Measurements from ENCODE around the gene OR7A17. TPM values are rescaled to one million over a fixed set of nuclear protein-coding genes. Genes with fewer than 3 reads are reported as not detected.

The OR7A17 gene
- total and polyA plus RNA-seq, 2 of the 8 experiments (the other 6 are each of a cell fraction or from before 2014, with no cell fraction given) = not detected

Small RNAs within 50 kb of the gene (small RNA-seq; reads per million reads assigned to genes)
- not detected for gene OR7A18P (ENCODE audit: insufficient read depth)

Other genes starting within 250 kb of the OR7A17 start
- not detected in 2 replicates for gene ADGRE3, start 211.3 kb downstream of the OR7A17 start, total RNA-seq (2021; fragmentation: NEBNext Ultra II Directional; extraction: Animal tissue kit (Norgen Biotek cat#: 25700))
- not detected in 2 replicates for gene ADGRE3, start 211.3 kb downstream of the OR7A17 start, polyA plus RNA-seq (2011; rRNA removed)
- 7.3 and 7.5 TPM in 2 replicates for gene ZNF333, start 196.1 kb downstream of the OR7A17 start, total RNA-seq (2021; fragmentation: NEBNext Ultra II Directional; extraction: Animal tissue kit (Norgen Biotek cat#: 25700))
- 7.9 and 8.4 TPM in 2 replicates for gene ZNF333, start 196.1 kb downstream of the OR7A17 start, polyA plus RNA-seq (2011; rRNA removed)
- gene ADGRE2, start 107.6 kb downstream of the OR7A17 start, total RNA-seq (2021; fragmentation: NEBNext Ultra II Directional; extraction: Animal tissue kit (Norgen Biotek cat#: 25700)) = 3.2 and 4.5 TPM in 2 replicates
- 2.0 and 3.7 TPM in 2 replicates for gene ADGRE2, start 107.6 kb downstream of the OR7A17 start, polyA plus RNA-seq (2011; rRNA removed)
- gene OR7A5, start 50.9 kb downstream of the OR7A17 start, total RNA-seq (2021; fragmentation: NEBNext Ultra II Directional; extraction: Animal tissue kit (Norgen Biotek cat#: 25700)) = not detected in 2 replicates
- not detected in 2 replicates for gene OR7A5, start 50.9 kb downstream of the OR7A17 start, polyA plus RNA-seq (2011; rRNA removed)
- not detected in 2 replicates for gene OR7C1, start 50.9 kb downstream of the OR7A17 start, total RNA-seq (2021; fragmentation: NEBNext Ultra II Directional; extraction: Animal tissue kit (Norgen Biotek cat#: 25700))
- not detected in 2 replicates for gene OR7C1, start 50.9 kb downstream of the OR7A17 start, polyA plus RNA-seq (2011; rRNA removed)
- not detected in 2 replicates for gene OR7A10, start 37.2 kb downstream of the OR7A17 start, total RNA-seq (2021; fragmentation: NEBNext Ultra II Directional; extraction: Animal tissue kit (Norgen Biotek cat#: 25700))
- not detected in 2 replicates for gene OR7A10, start 37.2 kb downstream of the OR7A17 start, polyA plus RNA-seq (2011; rRNA removed)
- gene OR7C2, start 55.4 kb upstream of the OR7A17 start, total RNA-seq (2021; fragmentation: NEBNext Ultra II Directional; extraction: Animal tissue kit (Norgen Biotek cat#: 25700)) = not detected in 2 replicates
- not detected in 2 replicates for gene OR7C2, start 55.4 kb upstream of the OR7A17 start, polyA plus RNA-seq (2011; rRNA removed)
- 13.6 and 14.0 TPM in 2 replicates for gene SLC1A6, start 93.7 kb upstream of the OR7A17 start, total RNA-seq (2021; fragmentation: NEBNext Ultra II Directional; extraction: Animal tissue kit (Norgen Biotek cat#: 25700))
- 17.7 and 26.6 TPM in 2 replicates for gene SLC1A6, start 93.7 kb upstream of the OR7A17 start, polyA plus RNA-seq (2011; rRNA removed)
- not detected in 2 replicates for gene CASP14, start 163.3 kb upstream of the OR7A17 start, total RNA-seq (2021; fragmentation: NEBNext Ultra II Directional; extraction: Animal tissue kit (Norgen Biotek cat#: 25700))
- gene CASP14, start 163.3 kb upstream of the OR7A17 start, polyA plus RNA-seq (2011; rRNA removed) = not detected in 2 replicates
- gene OR1I1, start 196.1 kb upstream of the OR7A17 start, total RNA-seq (2021; fragmentation: NEBNext Ultra II Directional; extraction: Animal tissue kit (Norgen Biotek cat#: 25700)) = not detected in 2 replicates
- gene OR1I1, start 196.1 kb upstream of the OR7A17 start, polyA plus RNA-seq (2011; rRNA removed) = not detected in 2 replicates
- 16.8 and 17.7 TPM in 2 replicates for gene SYDE1, start 221.3 kb upstream of the OR7A17 start, total RNA-seq (2021; fragmentation: NEBNext Ultra II Directional; extraction: Animal tissue kit (Norgen Biotek cat#: 25700))
- 12.0 and 16.1 TPM in 2 replicates for gene SYDE1, start 221.3 kb upstream of the OR7A17 start, polyA plus RNA-seq (2011; rRNA removed)